Measurements from ENCODE around the gene PCCA. TPM values are rescaled to one million over a fixed set of nuclear protein-coding genes. Genes with fewer than 3 reads are reported as not detected.

Gene PCCA
- total RNA-seq, 1 experiment from 2014 or later: 16.1 TPM

DNA sequence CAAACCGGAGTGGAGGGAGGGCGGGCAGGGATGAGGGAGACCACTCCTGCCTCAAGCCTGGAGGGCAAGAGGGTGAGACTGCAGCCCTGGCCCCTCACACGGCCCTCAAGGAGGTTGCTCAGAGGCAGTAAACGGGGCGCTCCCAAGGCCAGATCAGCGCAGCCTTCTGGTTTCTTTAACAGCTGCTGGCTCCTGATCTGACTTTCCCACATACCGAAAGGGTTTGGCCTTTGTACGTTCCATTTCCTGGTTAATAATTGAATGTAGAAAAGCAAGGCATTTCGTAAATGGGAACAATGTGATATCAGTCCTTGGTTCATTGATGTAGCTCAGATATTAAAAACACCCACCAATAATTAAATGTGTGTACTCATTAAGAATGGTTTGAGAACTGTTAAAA is 428.2 kb downstream of the PCCA start:
- Histone ChIP-seq H3F3A (ENCODE audit: insufficient read depth, low read depth) (no peaks in the 10 kb centered on the region), H3K79me2 (ENCODE audit: low read depth) (no peaks in the 10 kb centered on the region), H4K20me1 (ENCODE audit: insufficient read depth) (no peaks in the 10 kb centered on the region), H3K4me1 (replicated peaks; ENCODE audit: insufficient read depth) (no peaks in the 10 kb centered on the region), H2AFZ (no peak overlapping the region), H3K27me3 (ENCODE audit: insufficient read depth, low read depth) (no peaks in the 10 kb centered on the region), H3K27ac (no peak overlapping the region), H3K4me2 (no peak overlapping the region), H3K36me3 (ENCODE audit: low read depth) (no peaks in the 10 kb centered on the region), H3K4me3 (no peak overlapping the region), H3K9me2 (ENCODE audit: insufficient read depth) (no peaks in the 10 kb centered on the region), H3K9me3 (ENCODE audit: insufficient read depth, low read depth) (no peaks in the 10 kb centered on the region)
- no peak for TF ChIP-seq EZH2 (IDR thresholded peaks at IDR 0.05; ENCODE audit: low read depth)
- CTCF ChIA-PET: interaction anchor here (0.6 kb wide), 1 partner anchor 188 kb away, joined by 6 read pairs; no protein-coding TSS in a partner anchor
- DNase-seq: no peak
- intact Hi-C loops (cut with micrococcal nuclease; ENCODE audit: unreplicated experiment): loop anchor here (10.0 kb wide), 1 partner anchor 532 kb away; the partner anchor contains the start of gene ZIC2
- no TSS peak for BruUV-seq (replicated peaks)
- POLR2A ChIA-PET (ENCODE audit: unreplicated experiment): no interaction called here

DNA sequence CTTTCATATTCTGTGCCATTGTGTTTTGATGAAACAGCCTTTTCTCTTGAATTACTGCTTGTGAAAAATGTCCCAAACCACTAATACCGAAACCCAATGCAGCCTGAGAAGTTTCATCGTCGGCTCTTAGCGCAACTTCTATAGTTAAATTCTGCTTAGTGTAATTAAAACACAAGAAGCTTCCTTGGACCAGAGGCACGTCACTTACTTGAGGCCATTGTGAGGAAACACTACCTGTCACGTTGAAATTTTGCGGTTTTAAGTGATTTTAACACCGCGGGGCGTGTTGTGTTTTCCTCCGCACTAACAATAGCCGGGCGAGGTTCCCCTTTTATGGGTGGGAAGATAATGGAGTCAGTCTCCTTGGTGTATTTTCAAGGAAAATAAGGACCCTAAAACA is 428.8 kb downstream of the PCCA start:
- H4K20me1 ChIP-seq (ENCODE audit: insufficient read depth): no peaks in the 10 kb centered on the region
- no TSS peak for BruUV-seq (replicated peaks)
- no peaks in the 10 kb centered on the region for H3K27me3 ChIP-seq (ENCODE audit: insufficient read depth, low read depth)
- no peak overlapping the region for H3K27ac ChIP-seq
- H3K9me2 ChIP-seq (ENCODE audit: insufficient read depth): no peaks in the 10 kb centered on the region
- intact Hi-C loops (cut with micrococcal nuclease; ENCODE audit: unreplicated experiment): loop anchor here (10.0 kb wide), 1 partner anchor 533 kb away; the partner anchor contains the start of gene ZIC2
- no peak for DNase-seq
- no peak overlapping the region for H2AFZ ChIP-seq
- no peaks in the 10 kb centered on the region for H3F3A ChIP-seq (ENCODE audit: insufficient read depth, low read depth)
- ChIA-PET POLR2A (ENCODE audit: unreplicated experiment) (no interaction called here), CTCF (no interaction called here)
- H3K4me1 ChIP-seq (replicated peaks; ENCODE audit: insufficient read depth): no peaks in the 10 kb centered on the region
- TF ChIP-seq EZH2 (IDR thresholded peaks at IDR 0.05; ENCODE audit: low read depth) (no peak), CTCF (conservative IDR thresholded peaks at IDR 0.05) (no peak)
- no peaks in the 10 kb centered on the region for H3K9me3 ChIP-seq (ENCODE audit: insufficient read depth, low read depth)
- H3K4me2 ChIP-seq: no peak overlapping the region
- H3K36me3 ChIP-seq (ENCODE audit: low read depth): no peaks in the 10 kb centered on the region
- H3K79me2 ChIP-seq (ENCODE audit: low read depth): no peaks in the 10 kb centered on the region
- H3K4me3 ChIP-seq: no peak overlapping the region

GRCh38 chr13:100518394-100519062 is 429.6 kb downstream of the PCCA start:
- Histone ChIP-seq H3K9me2 (ENCODE audit: insufficient read depth) (no peaks in the 10 kb centered on the region), H3K4me1 (replicated peaks; ENCODE audit: insufficient read depth) (no peaks in the 10 kb centered on the region), H2AFZ (no peak overlapping the region), H3K27ac (no peak overlapping the region), H3K27me3 (ENCODE audit: insufficient read depth, low read depth) (no peaks in the 10 kb centered on the region), H4K20me1 (ENCODE audit: insufficient read depth) (no peaks in the 10 kb centered on the region), H3F3A (ENCODE audit: insufficient read depth, low read depth) (no peaks in the 10 kb centered on the region), H3K79me2 (ENCODE audit: low read depth) (no peaks in the 10 kb centered on the region), H3K4me3 (no peak overlapping the region), H3K36me3 (ENCODE audit: low read depth) (no peaks in the 10 kb centered on the region), H3K4me2 (no peak overlapping the region), H3K9me3 (ENCODE audit: insufficient read depth, low read depth) (no peaks in the 10 kb centered on the region)
- no peak for DNase-seq
- no TSS peak for BruUV-seq (replicated peaks)
- no peak for TF ChIP-seq EZH2 (IDR thresholded peaks at IDR 0.05; ENCODE audit: low read depth)
- TF ChIP-seq CTCF (conservative IDR thresholded peaks at IDR 0.05): no peak
- ChIA-PET CTCF (no interaction called here), POLR2A (ENCODE audit: unreplicated experiment) (no interaction called here)
- intact Hi-C loops (cut with micrococcal nuclease; ENCODE audit: unreplicated experiment): loop anchor here (10.0 kb wide), 1 partner anchor 534 kb away; the partner anchor contains the start of gene ZIC2

Measured in PC-9 (cell line).